HepG2 (cell line): ENCODE data around the gene TULP4. TPM values are rescaled to one million over a fixed set of nuclear protein-coding genes. Genes with fewer than 3 reads are reported as not detected.

Experiments
- CHCHD3 ChIP-seq: sonication (generic); formaldehyde crosslinking; IDR thresholded peaks from 2 replicates; pipeline ENCODE4 v1.8.0; 2022; ENCODE audit warnings: mild to moderate bottlenecking, missing genetic modification reagents, moderate library complexity
- DMTF1 ChIP-seq: sonication (generic); formaldehyde crosslinking; IDR thresholded peaks from 2 replicates; pipeline ENCODE4 v1.4.0; 2020; ENCODE audit warnings: mild to moderate bottlenecking, missing genetic modification reagents
- RAD21 ChIP-seq: fragments of 450-650 bp; formaldehyde crosslinking; IDR thresholded peaks from 2 replicates; pipeline ENCODE4 v1.5.0; 2020; ENCODE audit warnings: mild to moderate bottlenecking
- RBM39 ChIP-seq: fragments of 200-400 bp; formaldehyde crosslinking; IDR thresholded peaks from one replicate; pipeline ENCODE4 v1.6.1; 2018; ENCODE audit warnings: antibody characterized with exemption, mild to moderate bottlenecking, low read depth, low read length; ENCODE audit not compliant: poor library complexity, severe bottlenecking
- RORA ChIP-seq: sonication (generic); formaldehyde crosslinking; IDR thresholded peaks from 2 replicates; pipeline ENCODE4 v1.5.0; 2020; ENCODE audit warnings: mild to moderate bottlenecking, missing genetic modification reagents, moderate library complexity
- SETDB1 ChIP-seq: sonication (generic); formaldehyde crosslinking; IDR thresholded peaks from 2 replicates; pipeline ENCODE4 v1.5.1; 2020; ENCODE audit warnings: missing genetic modification reagents, mild to moderate bottlenecking, borderline replicate concordance
- THAP8 ChIP-seq: sonication (generic); formaldehyde crosslinking; IDR thresholded peaks from 2 replicates; pipeline ENCODE4 v1.5.1; 2020; ENCODE audit warnings: missing genetic modification reagents, mild to moderate bottlenecking, borderline replicate concordance
- USF2 ChIP-seq, 2 experiments: sonication (generic) in 1 of 2; formaldehyde crosslinking in 1 of 2; IDR thresholded peaks; 2 replicates each; pipeline versions ENCODE4 v1.5.1 to v1.6.1; 2011 to 2020; ENCODE audit warnings: borderline replicate concordance in 1 of 2, low read depth in 1 of 2, low read length in 1 of 2, mild to moderate bottlenecking in 1 of 2, missing genetic modification reagents in 1 of 2, moderate library complexity in 1 of 2
- ZNF432 ChIP-seq: sonication (generic); formaldehyde crosslinking; IDR thresholded peaks from 2 replicates; pipeline ENCODE4 v1.5.0; 2020; ENCODE audit warnings: missing genetic modification reagents, mild to moderate bottlenecking, borderline replicate concordance
- ZNF44 ChIP-seq: sonication (generic); formaldehyde crosslinking; IDR thresholded peaks from 2 replicates; pipeline ENCODE4 v1.5.1; 2020; ENCODE audit warnings: mild to moderate bottlenecking, missing genetic modification reagents
- ZNF724P ChIP-seq: sonication (generic); formaldehyde crosslinking; IDR thresholded peaks from 2 replicates; pipeline ENCODE4 v1.8.0; 2022; ENCODE audit warnings: missing genetic modification reagents, borderline replicate concordance
- polyA plus RNA-seq, 8 experiments: library from polyadenylated mRNA; depleted of rRNA in 3 of 8; stranded (reverse) in 7 of 8; unstranded in 1 of 8; fragments of >200 nt; fragmentation: Illumina TruSeq in 4 of 8; extraction: Trizol in 4 of 8; gene quantifications; 2 replicates each; pipeline versions ENCODE4 v1.2.1 to v1.2.3, GENCODE V29; 2011 to 2016; ENCODE audit warnings: low read depth in 4 of 8, missing spikeins in 1 of 8, mixed read lengths in 1 of 8; ENCODE audit not compliant: insufficient read depth in 1 of 8
- total RNA-seq, 5 experiments: library from RNA; depleted of rRNA; stranded (reverse); fragments of >200 nt; fragmentation: Illumina TruSeq; extraction: Trizol; gene quantifications; 2 replicates each; pipeline ENCODE4 v1.2.3, GENCODE V29; 2016; ENCODE audit warnings: low read depth in 1 of 5
- TF ChIP-seq, protein P1 (sequence below): sonication (generic); formaldehyde crosslinking; IDR thresholded peaks from 2 replicates; pipeline ENCODE4 v1.4.0; 2020; ENCODE audit warnings: missing genetic modification reagents
- TF ChIP-seq, protein P2 (sequence below): sonication (generic); formaldehyde crosslinking; IDR thresholded peaks from 2 replicates; pipeline ENCODE4 v1.8.0; 2022; ENCODE audit warnings: low read depth, missing genetic modification reagents
- TF ChIP-seq, protein P3 (sequence below): sonication (generic); formaldehyde crosslinking; IDR thresholded peaks from 2 replicates; pipeline ENCODE4 v1.5.0; 2020; ENCODE audit warnings: missing genetic modification reagents
- TF ChIP-seq, protein P4 (sequence below): sonication (generic); formaldehyde crosslinking; IDR thresholded peaks from 2 replicates; pipeline ENCODE4 v1.4.0; 2020; ENCODE audit warnings: missing genetic modification reagents, mild to moderate bottlenecking, borderline replicate concordance

TULP4 gene
- total and polyA plus RNA-seq, 2 of the 13 experiments (the other 11 are each of a cell fraction or from before 2014, with no cell fraction given) = 21.1 to 122 TPM

- TF ChIP-seq, protein P1, sequence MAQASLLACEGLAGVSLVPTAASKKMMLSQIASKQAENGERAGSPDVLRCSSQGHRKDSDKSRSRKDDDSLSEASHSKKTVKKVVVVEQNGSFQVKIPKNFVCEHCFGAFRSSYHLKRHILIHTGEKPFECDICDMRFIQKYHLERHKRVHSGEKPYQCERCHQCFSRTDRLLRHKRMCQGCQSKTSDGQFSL (CRISPR knock-in tag) = 0 out of 2 replicates have a peak, but pooled peaks have one; percentile 17
- TF ChIP-seq ZNF432 (CRISPR knock-in tag) = no peak
- 0 out of 2 replicates have a peak, but pooled peaks have one; percentile 26 for TF ChIP-seq ZNF44 (CRISPR knock-in tag)
- TF ChIP-seq, protein P2, sequence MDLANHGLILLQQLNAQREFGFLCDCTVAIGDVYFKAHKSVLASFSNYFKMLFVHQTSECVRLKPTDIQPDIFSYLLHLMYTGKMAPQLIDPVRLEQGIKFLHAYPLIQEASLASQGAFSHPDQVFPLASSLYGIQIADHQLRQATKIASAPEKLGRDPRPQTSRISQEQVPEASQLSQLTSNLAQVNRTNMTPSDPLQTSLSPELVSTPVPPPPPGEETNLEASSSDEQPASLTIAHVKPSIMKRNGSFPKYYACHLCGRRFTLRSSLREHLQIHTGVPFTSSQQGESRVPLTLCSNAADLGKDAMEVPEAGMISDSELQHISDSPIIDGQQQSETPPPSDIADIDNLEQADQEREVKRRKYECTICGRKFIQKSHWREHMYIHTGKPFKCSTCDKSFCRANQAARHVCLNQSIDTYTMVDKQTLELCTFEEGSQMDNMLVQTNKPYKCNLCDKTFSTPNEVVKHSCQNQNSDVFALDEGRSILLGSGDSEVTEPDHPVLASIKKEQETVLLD = peak; percentile 95
- TF ChIP-seq, protein P3, sequence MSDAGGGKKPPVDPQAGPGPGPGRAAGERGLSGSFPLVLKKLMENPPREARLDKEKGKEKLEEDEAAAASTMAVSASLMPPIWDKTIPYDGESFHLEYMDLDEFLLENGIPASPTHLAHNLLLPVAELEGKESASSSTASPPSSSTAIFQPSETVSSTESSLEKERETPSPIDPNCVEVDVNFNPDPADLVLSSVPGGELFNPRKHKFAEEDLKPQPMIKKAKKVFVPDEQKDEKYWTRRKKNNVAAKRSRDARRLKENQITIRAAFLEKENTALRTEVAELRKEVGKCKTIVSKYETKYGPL (CRISPR knock-in tag) = no peak
- TF ChIP-seq, protein P4, sequence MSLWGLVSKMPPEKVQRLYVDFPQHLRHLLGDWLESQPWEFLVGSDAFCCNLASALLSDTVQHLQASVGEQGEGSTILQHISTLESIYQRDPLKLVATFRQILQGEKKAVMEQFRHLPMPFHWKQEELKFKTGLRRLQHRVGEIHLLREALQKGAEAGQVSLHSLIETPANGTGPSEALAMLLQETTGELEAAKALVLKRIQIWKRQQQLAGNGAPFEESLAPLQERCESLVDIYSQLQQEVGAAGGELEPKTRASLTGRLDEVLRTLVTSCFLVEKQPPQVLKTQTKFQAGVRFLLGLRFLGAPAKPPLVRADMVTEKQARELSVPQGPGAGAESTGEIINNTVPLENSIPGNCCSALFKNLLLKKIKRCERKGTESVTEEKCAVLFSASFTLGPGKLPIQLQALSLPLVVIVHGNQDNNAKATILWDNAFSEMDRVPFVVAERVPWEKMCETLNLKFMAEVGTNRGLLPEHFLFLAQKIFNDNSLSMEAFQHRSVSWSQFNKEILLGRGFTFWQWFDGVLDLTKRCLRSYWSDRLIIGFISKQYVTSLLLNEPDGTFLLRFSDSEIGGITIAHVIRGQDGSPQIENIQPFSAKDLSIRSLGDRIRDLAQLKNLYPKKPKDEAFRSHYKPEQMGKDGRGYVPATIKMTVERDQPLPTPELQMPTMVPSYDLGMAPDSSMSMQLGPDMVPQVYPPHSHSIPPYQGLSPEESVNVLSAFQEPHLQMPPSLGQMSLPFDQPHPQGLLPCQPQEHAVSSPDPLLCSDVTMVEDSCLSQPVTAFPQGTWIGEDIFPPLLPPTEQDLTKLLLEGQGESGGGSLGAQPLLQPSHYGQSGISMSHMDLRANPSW = no peak
- TF ChIP-seq RORA (CRISPR knock-in tag) = 0 out of 2 replicates have a peak, but pooled peaks have one; percentile 35
- peak; percentile 44 for TF ChIP-seq RAD21 (CRISPR knock-in tag)
- no peak for TF ChIP-seq RBM39
- no peak for TF ChIP-seq SETDB1
- no peak; the same call in 1 of the 2 replicates for TF ChIP-seq CHCHD3 (CRISPR knock-in tag)
- no peak for TF ChIP-seq THAP8 (CRISPR knock-in tag)
- TF ChIP-seq ZNF724P (CRISPR knock-in tag) = peak; percentile 77
- TF ChIP-seq DMTF1 (CRISPR knock-in tag) = no peak
- TF ChIP-seq USF2 (IDR thresholded peaks at IDR 0.05; ENCODE audit: low read depth, low read length) = peak; percentile 95
- peak; percentile 72; the same call in 1 of the 2 replicates for TF ChIP-seq USF2 (CRISPR knock-in tag; IDR thresholded peaks at IDR 0.05; ENCODE audit: borderline replicate concordance)
Observed at GRCh38 chr6:158559895-158560835, 247.9 kb downstream of the TULP4 start, which contains the start of gene TMEM181 (continued).
